Endothelial cell of umbilical vein (primary cell): ENCODE results near the gene TFF2. TPM values are rescaled to one million over a fixed set of nuclear protein-coding genes. Genes with fewer than 3 reads are reported as not detected.

Source experiments
- BruUV-seq: library from RNA; stranded (reverse); fragments of 400-500 nt; replicated peaks from 2 replicates; lab custom pipeline; 2021; lab: Mats Ljungman, UMichigan
- CTCF ChIA-PET: fragments of 300-600, 350-600 bp; sonication (Branson Sonifier 250); formaldehyde crosslinking; loops from one replicate; lab custom pipeline; 2021; ENCODE audit warnings: antibody characterized with exemption, inconsistent platforms; lab: Charles Lee
- POLR2A ChIA-PET: fragments of 300-600, 350-600 bp; sonication (Branson Sonifier 250); formaldehyde crosslinking; loops from one replicate; lab custom pipeline; 2021; ENCODE audit warnings: antibody characterized with exemption, inconsistent platforms; lab: Charles Lee
- DNase-seq: peaks from one replicate; pipeline ENCODE4 v3.0.0-alpha.2; 2011; ENCODE audit warnings: low read depth, low spot score
- FAIRE-seq: peaks from 2 replicates; lab custom pipeline; 2011; peaks lifted over from hg19 to GRCh38; lab: Jason Lieb, UNC
- H2AFZ ChIP-seq: 2 replicates; pipeline ENCODE4 v1.6.0; 2012; ENCODE audit warnings: low read depth, low read length, control low read depth, inconsistent platforms
- H3K27ac ChIP-seq: 2 replicates; pipeline ENCODE4 v1.5.1; 2011; ENCODE audit warnings: low read depth, mild to moderate bottlenecking, control low read depth, low read length, moderate library complexity; ENCODE audit not compliant: insufficient read depth
- H3K27me3 ChIP-seq, 2 experiments: 2 replicates each; pipeline versions ENCODE4 v1.6.0 to v1.6.1; 2011; ENCODE audit warnings: low read length in 2 of 2, mixed read lengths in 1 of 2; ENCODE audit not compliant: control insufficient read depth in 2 of 2, insufficient read depth in 2 of 2
- H3K36me3 ChIP-seq, 2 experiments: 2 replicates in 1 of 2; 3 replicates in 1 of 2; pipeline ENCODE4 v1.5.1; 2011; ENCODE audit warnings: low read length in 2 of 2, mild to moderate bottlenecking in 1 of 2, moderate library complexity in 1 of 2; ENCODE audit not compliant: control insufficient read depth in 2 of 2, insufficient read depth in 2 of 2; ENCODE audit errors: extremely low read depth in 1 of 2
- H3K4me1 ChIP-seq: 3 replicates; pipeline ENCODE4 v1.5.1; 2011; ENCODE audit warnings: mild to moderate bottlenecking, low read length; ENCODE audit not compliant: control insufficient read depth, insufficient read depth; ENCODE audit errors: extremely low read depth
- H3K4me2 ChIP-seq: 2 replicates; pipeline ENCODE4 v1.6.1; 2011; ENCODE audit warnings: low read length, control low read depth, mixed read lengths; ENCODE audit not compliant: insufficient read depth
- H3K4me3 ChIP-seq, 3 experiments: fragments of 200-600 bp in 1 of 3; sonication (generic), shearing (Covaris generic) in 1 of 3; replicated peaks in 1 of 3; 2 replicates each; pipeline ENCODE4 v1.5.1; 2011 to 2016; ENCODE audit warnings: control low read depth in 3 of 3, low read length in 3 of 3, mild to moderate bottlenecking in 2 of 3, inconsistent platforms in 1 of 3, low read depth in 1 of 3, moderate library complexity in 1 of 3; ENCODE audit not compliant: insufficient read depth in 1 of 3
- H3K79me2 ChIP-seq: 2 replicates; pipeline ENCODE4 v1.6.0; 2012; ENCODE audit warnings: low read length, inconsistent platforms; ENCODE audit not compliant: control insufficient read depth, insufficient read depth
- H3K9ac ChIP-seq: replicated peaks from 2 replicates; pipeline ENCODE3; 2011; ENCODE audit warnings: low read length, control low read depth; ENCODE audit not compliant: insufficient read depth; ENCODE audit errors: extremely low read depth
- H3K9me1 ChIP-seq: replicated peaks from 3 replicates; pipeline ENCODE4 v1.6.0; 2011; ENCODE audit warnings: mild to moderate bottlenecking, low read length; ENCODE audit not compliant: control insufficient read depth, insufficient read depth; ENCODE audit errors: extremely low read depth
- H3K9me3 ChIP-seq: replicated peaks from 2 replicates; pipeline ENCODE4 v1.5.1; 2012; ENCODE audit warnings: low read length, inconsistent platforms; ENCODE audit not compliant: control insufficient read depth, insufficient read depth
- H4K20me1 ChIP-seq: replicated peaks from 2 replicates; pipeline ENCODE3; 2011; ENCODE audit warnings: mild to moderate bottlenecking, low read length; ENCODE audit not compliant: control insufficient read depth, insufficient read depth; ENCODE audit errors: extremely low read depth
- EZH2 ChIP-seq: IDR thresholded peaks from 2 replicates; pipeline ENCODE4 v1.6.1; 2012; ENCODE audit warnings: borderline replicate concordance, low read depth, mild to moderate bottlenecking, moderate library complexity, low read length, inconsistent platforms; ENCODE audit not compliant: severe bottlenecking
- FOS ChIP-seq: IDR thresholded peaks from 2 replicates; pipeline ENCODE4 v1.6.1; 2011; ENCODE audit warnings: mild to moderate bottlenecking, low read length, moderate library complexity, borderline replicate concordance; ENCODE audit not compliant: insufficient read depth
- GATA2 ChIP-seq: IDR thresholded peaks from 2 replicates; pipeline ENCODE4 v1.7.0; 2011; ENCODE audit warnings: low read depth, mild to moderate bottlenecking, moderate library complexity, mixed read lengths, low read length; ENCODE audit not compliant: insufficient read length, insufficient read depth
- JUN ChIP-seq: IDR thresholded peaks from 2 replicates; pipeline ENCODE4 v1.6.1; 2011; ENCODE audit warnings: borderline replicate concordance, low read depth; ENCODE audit not compliant: insufficient read length, insufficient read depth
- MYC ChIP-seq: IDR thresholded peaks from one replicate; pipeline ENCODE4 v1.6.1; 2011; ENCODE audit warnings: mild to moderate bottlenecking, low read depth, low read length
- POLR2A ChIP-seq: IDR thresholded peaks from 2 replicates; pipeline ENCODE4 v1.6.1; 2012; ENCODE audit warnings: low read depth, mild to moderate bottlenecking, control low read depth, low read length
- POLR2AphosphoS5 ChIP-seq: IDR thresholded peaks from 2 replicates; pipeline ENCODE4 v1.6.1; 2012; ENCODE audit warnings: low read depth, mild to moderate bottlenecking, control low read depth, low read length, moderate library complexity; ENCODE audit not compliant: insufficient read depth
- dilution Hi-C: fragments of 300-500 bp; cut with MboI; formaldehyde crosslinking; loops from one replicate; pipeline ENCODE4 v1.15.0; 2019; ENCODE audit warnings: low sequenced_read_pairs; ENCODE audit not compliant: extremely low pct_ligation_motif_present
- intact Hi-C: fragments of 100-400 bp; cut with micrococcal nuclease; formaldehyde crosslinking; loops from one replicate; pipeline ENCODE4 v1.10.0; 2022
- polyA plus RNA-seq, 4 experiments: library from polyadenylated mRNA; depleted of rRNA in 3 of 4; stranded (reverse) in 3 of 4; unstranded in 1 of 4; fragments of >200 nt; gene quantifications; 2 replicates each; pipeline versions ENCODE4 v1.2.1 to v1.2.3, GENCODE V29; 2011 to 2012; ENCODE audit warnings: missing spikeins in 1 of 4
- total RNA-seq: library from RNA; stranded (reverse); gene quantifications from 2 replicates; pipeline ENCODE4 v1.2.3, GENCODE V29; 2021
- TF ChIP-seq, protein P1 (sequence below): IDR thresholded peaks from 2 replicates; pipeline ENCODE4 v1.6.1; 2011; ENCODE audit not compliant: insufficient read depth, insufficient read length
- TF ChIP-seq, protein P2 (sequence below), 2 donors: IDR thresholded peaks; 1 replicate in 1 of 2; 2 replicates in 1 of 2; pipeline ENCODE4 v1.5.1; 2011; ENCODE audit warnings: low read length in 2 of 2, mild to moderate bottlenecking in 2 of 2, moderate library complexity in 2 of 2, control low read depth in 1 of 2, inconsistent platforms in 1 of 2, low read depth in 1 of 2; ENCODE audit not compliant: insufficient read depth in 1 of 2; ENCODE audit errors: extremely low read depth in 1 of 2

Gene TFF2
- total and polyA plus RNA-seq, 2 donors (not counting 3 experiments of a cell fraction or from before 2014, with no cell fraction given) = not detected

DNA sequence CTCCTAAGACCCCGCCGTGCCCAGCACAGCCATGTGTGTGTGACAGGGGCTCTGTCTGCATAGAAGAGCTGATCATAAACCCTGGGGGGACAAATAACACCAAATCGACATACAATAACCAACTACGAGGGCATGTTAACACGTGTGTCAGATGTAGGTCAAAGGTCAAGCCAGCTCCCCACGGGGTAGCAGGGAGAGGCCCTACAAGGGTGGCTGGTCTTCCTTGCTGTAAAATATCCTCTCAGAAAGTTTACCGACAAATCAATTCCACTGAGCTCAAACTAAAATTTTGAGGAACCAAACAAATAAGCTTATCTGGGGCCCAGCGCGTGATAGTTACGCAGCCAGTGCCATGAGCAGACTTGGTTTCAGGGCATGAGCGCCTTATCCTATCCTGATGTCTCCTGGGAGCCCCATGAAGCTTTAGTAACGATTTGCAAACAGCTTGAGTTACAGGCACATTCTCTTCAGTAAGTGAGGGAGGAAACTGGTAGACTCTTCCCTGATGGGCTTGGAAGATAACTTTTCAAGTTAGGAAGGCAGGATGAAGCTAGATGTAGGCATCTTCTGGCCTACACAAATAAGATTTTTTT lies 47.7 kb upstream of the TFF2 start:
- BruUV-seq = no TSS peak
- POLR2A ChIA-PET = no interaction called here
- FAIRE-seq = no peak

More for the DNA sequence above, 47.7 kb upstream of the TFF2 start:
- Histone ChIP-seq H3K4me2 (no peak overlapping the region), H3K79me2 (no peaks in the 10 kb centered on the region), H2AFZ (no peak overlapping the region), H3K9ac (no peak overlapping the region), H3K9me1 (no peaks in the 10 kb centered on the region), H3K9me3 (no peaks in the 10 kb centered on the region), H3K27ac (no peak overlapping the region), H3K27me3 (peaks cover 2 to 17% of the 10 kb centered on the region in 2 experiments), H3K4me1 (no peaks in the 10 kb centered on the region), H4K20me1 (no peaks in the 10 kb centered on the region), H3K36me3 (no peaks in the 10 kb centered on the region), H3K4me3 (no peak overlapping the region)
- CTCF ChIA-PET = interaction anchor here (1.2 kb wide), 1 partner anchor 10 kb away, joined by 4 read pairs; no protein-coding TSS in a partner anchor
- intact Hi-C loops = no loop called here
- dilution Hi-C loops = no loop called here
- TF ChIP-seq, protein P1, sequence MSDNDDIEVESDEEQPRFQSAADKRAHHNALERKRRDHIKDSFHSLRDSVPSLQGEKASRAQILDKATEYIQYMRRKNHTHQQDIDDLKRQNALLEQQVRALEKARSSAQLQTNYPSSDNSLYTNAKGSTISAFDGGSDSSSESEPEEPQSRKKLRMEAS = no peak
- TF ChIP-seq EZH2 = no peak
- TF ChIP-seq, protein P2, sequence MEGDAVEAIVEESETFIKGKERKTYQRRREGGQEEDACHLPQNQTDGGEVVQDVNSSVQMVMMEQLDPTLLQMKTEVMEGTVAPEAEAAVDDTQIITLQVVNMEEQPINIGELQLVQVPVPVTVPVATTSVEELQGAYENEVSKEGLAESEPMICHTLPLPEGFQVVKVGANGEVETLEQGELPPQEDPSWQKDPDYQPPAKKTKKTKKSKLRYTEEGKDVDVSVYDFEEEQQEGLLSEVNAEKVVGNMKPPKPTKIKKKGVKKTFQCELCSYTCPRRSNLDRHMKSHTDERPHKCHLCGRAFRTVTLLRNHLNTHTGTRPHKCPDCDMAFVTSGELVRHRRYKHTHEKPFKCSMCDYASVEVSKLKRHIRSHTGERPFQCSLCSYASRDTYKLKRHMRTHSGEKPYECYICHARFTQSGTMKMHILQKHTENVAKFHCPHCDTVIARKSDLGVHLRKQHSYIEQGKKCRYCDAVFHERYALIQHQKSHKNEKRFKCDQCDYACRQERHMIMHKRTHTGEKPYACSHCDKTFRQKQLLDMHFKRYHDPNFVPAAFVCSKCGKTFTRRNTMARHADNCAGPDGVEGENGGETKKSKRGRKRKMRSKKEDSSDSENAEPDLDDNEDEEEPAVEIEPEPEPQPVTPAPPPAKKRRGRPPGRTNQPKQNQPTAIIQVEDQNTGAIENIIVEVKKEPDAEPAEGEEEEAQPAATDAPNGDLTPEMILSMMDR (IDR thresholded peaks at IDR 0.05; ENCODE audit: extremely low read depth in 1 of 2, insufficient read depth in 1 of 2, low read depth in 1 of 2, low read length in 2 of 2) = no peak
- TF ChIP-seq POLR2AphosphoS5 = no peak
- TF ChIP-seq MYC = no peak
- TF ChIP-seq GATA2 = no peak
- TF ChIP-seq FOS = no peak
- no peak for TF ChIP-seq JUN
- TF ChIP-seq POLR2A = no peak
- no peak for DNase-seq
